ENCODE results near the gene CACNA1S. TPM values are rescaled to one million over a fixed set of nuclear protein-coding genes. Genes with fewer than 3 reads are reported as not detected.

Gene CACNA1S
- total RNA-seq, 1 donor from 2014 or later: not detected

DNA sequence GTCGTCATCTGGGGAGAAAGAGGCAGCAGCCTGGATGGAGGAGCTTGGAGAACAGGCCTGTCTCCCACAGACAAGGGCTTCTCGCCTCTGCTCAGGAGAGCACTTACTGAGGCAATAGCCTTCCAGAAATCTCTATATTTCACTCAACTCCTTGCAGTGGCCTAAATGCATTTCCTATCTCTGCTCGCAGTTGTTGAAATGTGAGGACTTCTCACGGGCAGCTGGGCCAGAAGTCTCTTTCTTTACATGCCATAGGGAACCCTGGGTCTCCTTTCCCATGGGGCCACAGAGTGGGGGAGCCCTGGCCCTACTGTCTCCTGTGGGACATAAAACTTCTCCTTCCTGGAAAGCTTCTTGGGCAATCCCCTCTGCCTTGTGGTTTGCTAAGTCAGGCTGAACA lies 45.2 kb downstream of the CACNA1S start:
- Mint-ChIP-seq H3K4me3 (ENCODE audit: unreplicated experiment) (no peak overlapping the region), H3K27me3 (ENCODE audit: low read depth, unreplicated experiment) (peaks cover 48% of the 10 kb centered on the region), H3K9me3 (ENCODE audit: unreplicated experiment) (no peaks in the 10 kb centered on the region), H3K4me1 (ENCODE audit: low read depth, unreplicated experiment) (peaks cover 2% of the 10 kb centered on the region), H3K27ac (ENCODE audit: unreplicated experiment) (no peak overlapping the region), H3K36me3 (ENCODE audit: low read depth, unreplicated experiment) (no peaks in the 10 kb centered on the region)
- no peak overlapping the region for H3K4me3 ChIP-seq (ENCODE audit: insufficient read depth, low read depth, low read length)
- DNase-seq (ENCODE audit: low read depth) (no peak), FAIRE-seq (no peak)
- H3K79me2 ChIP-seq (ENCODE audit: insufficient read depth, low read length): no peaks in the 10 kb centered on the region
- no peaks in the 10 kb centered on the region for H3K9me3 ChIP-seq (ENCODE audit: insufficient read depth, low read depth, low read length)
- H3K4me2 ChIP-seq (ENCODE audit: low read length): no peak overlapping the region
- H3K4me1 ChIP-seq (ENCODE audit: insufficient read depth, low read length): no peaks in the 10 kb centered on the region
- H3K27me3 ChIP-seq (ENCODE audit: insufficient read depth, low read length): peaks cover 31% of the 10 kb centered on the region
- no peak for TF ChIP-seq CTCF (IDR thresholded peaks at IDR 0.05; ENCODE audit: insufficient read depth, low read depth, low read length)
- no peak for TF ChIP-seq EZH2 (IDR thresholded peaks at IDR 0.05; ENCODE audit: insufficient read depth, low read length)
- no peaks in the 10 kb centered on the region for H3K36me3 ChIP-seq (ENCODE audit: insufficient read depth, low read length)
- no peak overlapping the region for H3K9ac ChIP-seq (ENCODE audit: low read length)
- no peak overlapping the region for H2AFZ ChIP-seq (ENCODE audit: low read depth, low read length)
- H3K27ac ChIP-seq (ENCODE audit: low read depth, low read length): no peak overlapping the region
- no peaks in the 10 kb centered on the region for H4K20me1 ChIP-seq (ENCODE audit: insufficient read depth, low read length)

GRCh38 chr1:201065686-201066085 lies 46.5 kb downstream of the CACNA1S start:
- Histone ChIP-seq H2AFZ (ENCODE audit: low read depth, low read length) (no peak overlapping the region), H3K4me3 (ENCODE audit: insufficient read depth, low read depth, low read length) (no peak overlapping the region), H3K9ac (ENCODE audit: low read length) (no peak overlapping the region), H3K4me2 (ENCODE audit: low read length) (no peak overlapping the region), H3K27me3 (ENCODE audit: insufficient read depth, low read length) (peaks cover 26% of the 10 kb centered on the region), H3K4me1 (ENCODE audit: insufficient read depth, low read length) (no peaks in the 10 kb centered on the region), H3K9me3 (ENCODE audit: insufficient read depth, low read depth, low read length) (no peaks in the 10 kb centered on the region), H3K79me2 (ENCODE audit: insufficient read depth, low read length) (no peaks in the 10 kb centered on the region), H3K27ac (ENCODE audit: low read depth, low read length) (no peak overlapping the region), H4K20me1 (ENCODE audit: insufficient read depth, low read length) (no peaks in the 10 kb centered on the region), H3K36me3 (ENCODE audit: insufficient read depth, low read length) (no peaks in the 10 kb centered on the region)
- Mint-ChIP-seq H3K36me3 (ENCODE audit: low read depth, unreplicated experiment) (no peaks in the 10 kb centered on the region), H3K4me3 (ENCODE audit: unreplicated experiment) (no peak overlapping the region), H3K9me3 (ENCODE audit: unreplicated experiment) (no peaks in the 10 kb centered on the region), H3K27me3 (ENCODE audit: low read depth, unreplicated experiment) (peaks cover 50% of the 10 kb centered on the region), H3K27ac (ENCODE audit: unreplicated experiment) (no peak overlapping the region), H3K4me1 (ENCODE audit: low read depth, unreplicated experiment) (no peaks in the 10 kb centered on the region)
- FAIRE-seq (no peak), DNase-seq (ENCODE audit: low read depth) (no peak)
- TF ChIP-seq EZH2 (IDR thresholded peaks at IDR 0.05; ENCODE audit: insufficient read depth, low read length) (no peak), CTCF (IDR thresholded peaks at IDR 0.05; ENCODE audit: insufficient read depth, low read depth, low read length) (no peak)

DNA sequence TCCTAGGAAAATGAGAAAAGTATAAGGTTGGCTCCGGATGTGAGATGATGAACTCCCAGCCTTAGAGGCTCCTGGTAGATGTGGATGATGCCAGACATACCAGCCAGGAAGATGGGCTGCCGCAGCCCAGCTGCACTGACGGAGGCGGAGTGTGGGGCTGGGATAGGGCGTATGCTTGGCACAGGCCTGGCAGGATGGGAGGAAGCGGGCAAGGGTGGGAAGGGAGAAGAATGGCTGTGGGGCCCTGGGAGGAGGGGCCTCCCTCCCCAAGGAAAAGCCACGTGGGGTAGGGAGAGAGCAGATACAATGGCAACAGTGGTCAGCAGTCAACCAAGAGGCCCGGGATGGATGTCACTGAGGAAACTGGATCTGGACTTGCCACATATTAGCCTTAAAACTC lies 47.4 kb downstream of the CACNA1S start:
- Histone ChIP-seq H3K9me3 (ENCODE audit: insufficient read depth, low read depth, low read length) (no peaks in the 10 kb centered on the region), H3K9ac (ENCODE audit: low read length) (no peak overlapping the region), H3K27ac (ENCODE audit: low read depth, low read length) (no peak overlapping the region), H4K20me1 (ENCODE audit: insufficient read depth, low read length) (no peaks in the 10 kb centered on the region), H3K36me3 (ENCODE audit: insufficient read depth, low read length) (no peaks in the 10 kb centered on the region), H2AFZ (ENCODE audit: low read depth, low read length) (no peak overlapping the region), H3K4me2 (ENCODE audit: low read length) (no peak overlapping the region), H3K4me1 (ENCODE audit: insufficient read depth, low read length) (no peaks in the 10 kb centered on the region), H3K79me2 (ENCODE audit: insufficient read depth, low read length) (no peaks in the 10 kb centered on the region), H3K4me3 (ENCODE audit: insufficient read depth, low read depth, low read length) (no peak overlapping the region), H3K27me3 (ENCODE audit: insufficient read depth, low read length) (peaks cover 23% of the 10 kb centered on the region)
- H3K4me1 Mint-ChIP-seq (ENCODE audit: low read depth, unreplicated experiment): no peaks in the 10 kb centered on the region
- TF ChIP-seq EZH2 (IDR thresholded peaks at IDR 0.05; ENCODE audit: insufficient read depth, low read length): no peak
- TF ChIP-seq CTCF (IDR thresholded peaks at IDR 0.05; ENCODE audit: insufficient read depth, low read depth, low read length): no peak
- peaks cover 53% of the 10 kb centered on the region for H3K27me3 Mint-ChIP-seq (ENCODE audit: low read depth, unreplicated experiment)
- DNase-seq (ENCODE audit: low read depth): no peak
- no peaks in the 10 kb centered on the region for H3K9me3 Mint-ChIP-seq (ENCODE audit: unreplicated experiment)
- H3K4me3 Mint-ChIP-seq (ENCODE audit: unreplicated experiment): no peak overlapping the region
- H3K27ac Mint-ChIP-seq (ENCODE audit: unreplicated experiment): no peak overlapping the region
- no peaks in the 10 kb centered on the region for H3K36me3 Mint-ChIP-seq (ENCODE audit: low read depth, unreplicated experiment)
- no peak for FAIRE-seq

Data from astrocyte (in vitro differentiated cells and primary cell).